ENCODE results near the gene ST8SIA5.

The ST8SIA5 gene

GRCh38 chr18:46700066-46700824 is 56.6 kb downstream of the ST8SIA5 start:
- TF ChIP-seq, protein P1, sequence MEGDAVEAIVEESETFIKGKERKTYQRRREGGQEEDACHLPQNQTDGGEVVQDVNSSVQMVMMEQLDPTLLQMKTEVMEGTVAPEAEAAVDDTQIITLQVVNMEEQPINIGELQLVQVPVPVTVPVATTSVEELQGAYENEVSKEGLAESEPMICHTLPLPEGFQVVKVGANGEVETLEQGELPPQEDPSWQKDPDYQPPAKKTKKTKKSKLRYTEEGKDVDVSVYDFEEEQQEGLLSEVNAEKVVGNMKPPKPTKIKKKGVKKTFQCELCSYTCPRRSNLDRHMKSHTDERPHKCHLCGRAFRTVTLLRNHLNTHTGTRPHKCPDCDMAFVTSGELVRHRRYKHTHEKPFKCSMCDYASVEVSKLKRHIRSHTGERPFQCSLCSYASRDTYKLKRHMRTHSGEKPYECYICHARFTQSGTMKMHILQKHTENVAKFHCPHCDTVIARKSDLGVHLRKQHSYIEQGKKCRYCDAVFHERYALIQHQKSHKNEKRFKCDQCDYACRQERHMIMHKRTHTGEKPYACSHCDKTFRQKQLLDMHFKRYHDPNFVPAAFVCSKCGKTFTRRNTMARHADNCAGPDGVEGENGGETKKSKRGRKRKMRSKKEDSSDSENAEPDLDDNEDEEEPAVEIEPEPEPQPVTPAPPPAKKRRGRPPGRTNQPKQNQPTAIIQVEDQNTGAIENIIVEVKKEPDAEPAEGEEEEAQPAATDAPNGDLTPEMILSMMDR (conservative IDR thresholded peaks at IDR 0.05), result no peak
- no peak overlapping the region for H3K27ac ChIP-seq

DNA sequence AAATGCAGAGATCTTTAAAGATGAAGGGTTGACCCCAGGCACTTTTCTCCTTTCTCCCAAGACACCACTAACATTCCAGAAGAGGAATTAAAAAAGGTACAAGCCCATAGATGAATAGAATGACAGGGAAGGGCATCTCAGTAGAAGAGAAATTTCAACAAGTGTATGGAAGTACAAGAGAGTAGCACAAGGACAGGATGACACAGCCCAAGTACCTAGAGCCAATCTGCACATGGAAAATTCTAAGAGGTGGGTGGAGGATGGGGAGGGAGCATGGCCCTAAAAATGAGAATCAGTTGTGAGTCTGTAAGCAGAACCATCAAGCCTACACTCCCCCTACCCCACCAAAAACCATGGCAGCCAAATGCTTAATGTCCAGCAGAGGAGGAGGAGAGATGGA is 60.2 kb downstream of the ST8SIA5 start:
- TF ChIP-seq, protein P1 (conservative IDR thresholded peaks at IDR 0.05), result no peak
- H3K27ac ChIP-seq, result no peak overlapping the region

- TF ChIP-seq, protein P1 (conservative IDR thresholded peaks at IDR 0.05), result no peak
- no peak overlapping the region for H3K27ac ChIP-seq
Measured at GRCh38 chr18:46696268-46696667, 60.6 kb downstream of the ST8SIA5 start.

DNA sequence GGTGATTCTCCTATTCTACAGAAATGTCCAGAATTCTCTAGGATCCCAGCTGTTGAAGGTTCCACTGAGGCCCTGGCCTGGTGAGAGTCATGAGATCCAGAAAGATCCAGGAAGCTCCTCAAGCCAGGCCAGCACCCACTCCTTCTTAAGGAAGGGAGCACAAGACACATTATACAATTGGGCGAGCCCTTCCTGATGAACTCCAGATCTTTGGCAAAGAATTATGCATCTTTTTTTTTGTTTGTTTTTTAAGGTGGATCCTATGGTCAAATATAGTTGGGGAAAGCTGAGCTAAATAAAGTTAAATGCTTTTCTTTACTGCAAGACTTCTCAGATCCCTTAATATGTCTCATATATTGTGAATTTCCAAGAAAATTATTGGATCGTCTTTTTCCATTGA is 62.9 kb downstream of the ST8SIA5 start:
- TF ChIP-seq, protein P1 (conservative IDR thresholded peaks at IDR 0.05), result no peak

GRCh38 chr18:46688853-46689525 is 67.9 kb downstream of the ST8SIA5 start:
- TF ChIP-seq, protein P1 (conservative IDR thresholded peaks at IDR 0.05), result no peak
- no peak overlapping the region for H3K27ac ChIP-seq

More for the DNA sequence above, 62.9 kb downstream of the ST8SIA5 start:
- no peak overlapping the region for H3K27ac ChIP-seq

GRCh38 chr18:46686186-46686585 is 70.7 kb downstream of the ST8SIA5 start:
- no peak overlapping the region for H3K27ac ChIP-seq
- TF ChIP-seq, protein P1 (conservative IDR thresholded peaks at IDR 0.05), result no peak

DNA sequence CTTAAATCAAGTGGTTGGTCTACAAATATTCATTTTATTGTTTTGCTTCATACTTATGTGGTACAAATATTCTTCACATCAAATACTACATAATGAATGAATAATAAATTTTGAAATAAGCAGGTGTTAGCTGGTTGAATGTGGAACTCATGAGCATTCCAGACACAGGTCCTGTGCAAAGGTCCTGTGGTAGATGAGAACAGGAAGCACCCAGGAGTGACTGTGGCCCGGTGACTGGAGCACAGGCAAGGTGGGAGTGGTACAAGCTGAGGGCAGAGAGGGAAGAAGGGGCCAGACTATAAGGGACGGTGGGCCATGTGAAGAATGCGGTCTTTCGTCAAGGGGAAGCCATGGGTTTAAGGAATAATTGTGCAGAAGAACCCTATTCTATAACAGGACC is 73.6 kb downstream of the ST8SIA5 start:
- TF ChIP-seq, protein P1 (conservative IDR thresholded peaks at IDR 0.05), result no peak
- H3K27ac ChIP-seq, result no peak overlapping the region
